ENCODE results near the gene FSTL4.

GRCh38 chr5:133154274-133155075 is 457.9 kb downstream of the FSTL4 start:
- no peak for TF ChIP-seq POLR2A (IDR thresholded peaks at IDR 0.05; ENCODE audit: low read depth)
- TF ChIP-seq POLR2AphosphoS5 (IDR thresholded peaks at IDR 0.05): no peak
- TF ChIP-seq CTCF (IDR thresholded peaks at IDR 0.05): no peak
- TF ChIP-seq EP300 (IDR thresholded peaks at IDR 0.05): no peak
